WTC11 (cell line): ENCODE measurements around the gene KY. TPM values are rescaled to one million over a fixed set of nuclear protein-coding genes. Genes with fewer than 3 reads are reported as not detected.

Source experiments
- ATAC-seq: fragments of 200-7000 bp; cut with Tn5 transposase; 2 replicates; pipeline ENCODE4 v1.10.0; 2021; ENCODE audit warnings: mild to moderate bottlenecking, moderate library complexity
- CTCF ChIA-PET: fragments of 300-600 bp; sonication (Branson Sonifier 250); formaldehyde crosslinking; loops from one replicate; lab custom pipeline; 2021; ENCODE audit warnings: antibody characterized with exemption; lab: Charles Lee
- POLR2A ChIA-PET: fragments of 350-600 bp; sonication (Branson Sonifier 250); formaldehyde crosslinking; loops from one replicate; lab custom pipeline; 2021; ENCODE audit warnings: antibody characterized with exemption; lab: Charles Lee
- DNase-seq: peaks from one replicate; pipeline ENCODE4 v3.0.0; 2021; ENCODE audit warnings: low spot score
- H3K27ac Mint-ChIP-seq: 2 replicates; pipeline ENCODE4 v1.8.0; 2021; ENCODE audit warnings: mixed read lengths
- H3K27me3 Mint-ChIP-seq: 2 replicates; pipeline ENCODE4 v1.8.0; 2021; ENCODE audit warnings: low read depth, mild to moderate bottlenecking, moderate library complexity, mixed read lengths
- H3K36me3 Mint-ChIP-seq: 2 replicates; pipeline ENCODE4 v1.8.0; 2021; ENCODE audit warnings: mixed read lengths
- H3K4me1 Mint-ChIP-seq: 2 replicates; pipeline ENCODE4 v1.8.0; 2022; ENCODE audit warnings: mixed read lengths
- H3K4me3 Mint-ChIP-seq: 2 replicates; pipeline ENCODE4 v1.8.0; 2021; ENCODE audit warnings: mild to moderate bottlenecking, moderate library complexity, mixed read lengths
- H3K9me3 Mint-ChIP-seq: 2 replicates; pipeline ENCODE4 v1.8.0; 2021; ENCODE audit warnings: mixed read lengths
- ATF1 ChIP-seq: sonication (generic); formaldehyde crosslinking; IDR thresholded peaks from 2 replicates; pipeline ENCODE4 v1.8.1; 2023; ENCODE audit warnings: mild to moderate bottlenecking, moderate library complexity, missing genetic modification reagents
- CREM ChIP-seq: sonication (generic); formaldehyde crosslinking; IDR thresholded peaks from 2 replicates; pipeline ENCODE4 v1.8.1; 2022; ENCODE audit warnings: mild to moderate bottlenecking, missing genetic modification reagents, moderate library complexity
- E2F4 ChIP-seq: sonication (generic); formaldehyde crosslinking; IDR thresholded peaks from 2 replicates; pipeline ENCODE4 v1.8.1; 2022; ENCODE audit warnings: low read depth, mild to moderate bottlenecking, moderate library complexity, missing genetic modification reagents, borderline replicate concordance
- ETV6 ChIP-seq: sonication (generic); formaldehyde crosslinking; IDR thresholded peaks from 2 replicates; pipeline ENCODE4 v1.8.1; 2022; ENCODE audit warnings: mild to moderate bottlenecking, missing genetic modification reagents
- FOXK1 ChIP-seq: sonication (generic); formaldehyde crosslinking; IDR thresholded peaks from 2 replicates; pipeline ENCODE4 v1.8.0; 2022; ENCODE audit warnings: mild to moderate bottlenecking, moderate library complexity, missing genetic modification reagents
- IRF2 ChIP-seq: sonication (generic); formaldehyde crosslinking; IDR thresholded peaks from 2 replicates; pipeline ENCODE4 v1.8.0; 2022; ENCODE audit warnings: low read depth, missing genetic modification reagents, borderline replicate concordance
- MYBL2 ChIP-seq: sonication (generic); formaldehyde crosslinking; IDR thresholded peaks from 2 replicates; pipeline ENCODE4 v1.8.1; 2023; ENCODE audit warnings: mild to moderate bottlenecking, moderate library complexity, missing genetic modification reagents
- NFYB ChIP-seq: sonication (generic); formaldehyde crosslinking; conservative IDR thresholded peaks from 2 replicates; pipeline ENCODE4 v1.8.0; 2022; ENCODE audit warnings: low read depth, missing genetic modification reagents
- NR1H2 ChIP-seq: sonication (generic); formaldehyde crosslinking; IDR thresholded peaks from 2 replicates; pipeline ENCODE4 v1.9.0; 2021; ENCODE audit warnings: mild to moderate bottlenecking, moderate library complexity, missing genetic modification reagents
- NR3C1 ChIP-seq: sonication (generic); formaldehyde crosslinking; conservative IDR thresholded peaks from 2 replicates; pipeline ENCODE4 v1.8.1; 2023; ENCODE audit warnings: low read depth, mild to moderate bottlenecking, missing genetic modification reagents
- OVOL2 ChIP-seq: fragments of 250-450 bp; sonication (Bioruptor Pico); IDR thresholded peaks from 2 replicates; pipeline ENCODE4 v1.9.0; 2021; ENCODE audit warnings: mild to moderate bottlenecking, borderline replicate concordance
- RORB ChIP-seq: fragments of 250-450 bp; sonication (Bioruptor Pico); IDR thresholded peaks from 2 replicates; pipeline ENCODE4 v1.9.0; 2021; ENCODE audit warnings: mild to moderate bottlenecking
- USF2 ChIP-seq: sonication (generic); formaldehyde crosslinking; IDR thresholded peaks from 2 replicates; pipeline ENCODE4 v1.8.1; 2023; ENCODE audit warnings: mild to moderate bottlenecking, missing genetic modification reagents, moderate library complexity
- ZNF121 ChIP-seq: sonication (generic); formaldehyde crosslinking; IDR thresholded peaks from 2 replicates; pipeline ENCODE4 v1.8.0; 2023; ENCODE audit warnings: missing genetic modification reagents
- ZNF671 ChIP-seq: fragments of 250-450 bp; sonication (Bioruptor Pico); IDR thresholded peaks from 2 replicates; pipeline ENCODE4 v1.8.0; 2021; ENCODE audit warnings: mild to moderate bottlenecking
- ZSCAN18 ChIP-seq: fragments of 250-450 bp; sonication (Bioruptor Pico); IDR thresholded peaks from 2 replicates; pipeline ENCODE4 v2.1.2; 2022; ENCODE audit warnings: mild to moderate bottlenecking, moderate library complexity
- total RNA-seq: library from RNA; stranded (reverse); gene quantifications from 3 replicates; pipeline ENCODE4 v1.2.3, GENCODE V29; 2021
- TF ChIP-seq, protein P1 (sequence below): fragments of 250-450 bp; sonication (Bioruptor Pico); conservative IDR thresholded peaks from 2 replicates; pipeline ENCODE4 v1.9.0; 2021; ENCODE audit warnings: mild to moderate bottlenecking
- TF ChIP-seq, protein P2 (sequence below): fragments of 250-450 bp; sonication (Bioruptor Pico); IDR thresholded peaks from 2 replicates; pipeline ENCODE4 v1.8.0; 2021; ENCODE audit warnings: mild to moderate bottlenecking
- TF ChIP-seq, protein P3 (sequence below): sonication (generic); formaldehyde crosslinking; IDR thresholded peaks from 2 replicates; pipeline ENCODE4 v1.8.0; 2023; ENCODE audit warnings: missing genetic modification reagents, mild to moderate bottlenecking, borderline replicate concordance
- TF ChIP-seq, protein P4 (sequence below): sonication (generic); formaldehyde crosslinking; IDR thresholded peaks from 2 replicates; pipeline ENCODE4 v1.8.0; 2022; ENCODE audit warnings: mild to moderate bottlenecking, missing genetic modification reagents

Gene KY
- total RNA-seq, 1 experiment from 2014 or later = not detected

- no peak for TF ChIP-seq USF2
- no peak for TF ChIP-seq MYBL2 (CRISPR knock-in tag)
- no peak for TF ChIP-seq RORB
- TF ChIP-seq, protein P1, sequence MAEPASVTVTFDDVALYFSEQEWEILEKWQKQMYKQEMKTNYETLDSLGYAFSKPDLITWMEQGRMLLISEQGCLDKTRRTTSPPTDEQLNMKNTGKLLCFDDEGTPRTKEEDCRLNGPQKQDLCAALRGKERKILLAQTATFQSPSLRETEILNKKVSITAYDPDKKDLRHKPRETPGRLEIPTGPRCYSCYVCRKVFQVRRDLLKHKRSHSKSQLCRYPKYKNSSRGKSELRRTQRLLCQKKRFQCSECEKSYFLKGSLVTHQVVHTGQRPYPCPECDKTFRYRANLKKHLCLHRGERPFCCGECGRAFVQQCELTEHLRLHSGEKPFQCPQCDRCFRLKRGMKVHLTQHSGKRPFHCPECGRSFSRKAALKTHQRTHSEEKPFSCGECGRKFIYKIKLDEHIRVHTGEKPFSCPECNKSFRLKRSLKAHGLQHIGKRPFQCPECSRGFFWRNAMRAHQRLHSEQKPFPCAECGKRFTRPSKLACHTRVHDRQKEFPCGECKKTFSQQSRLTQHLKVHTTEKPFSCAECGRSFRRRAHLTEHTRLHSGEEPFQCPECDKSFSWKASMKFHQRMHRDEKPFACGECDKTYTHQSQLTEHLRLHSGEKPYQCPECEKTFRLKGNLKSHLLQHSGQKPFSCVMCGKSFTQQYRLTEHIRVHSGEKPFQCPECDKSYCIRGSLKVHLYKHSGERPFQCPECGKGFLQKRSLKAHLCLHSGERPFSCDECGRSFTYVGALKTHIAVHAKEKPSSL = no peak
- TF ChIP-seq FOXK1 (CRISPR knock-in tag) = no peak
These were observed 50.6 kb downstream of the KY start (continued) for GRCh38 chr3:134600206-134600605.

DNA sequence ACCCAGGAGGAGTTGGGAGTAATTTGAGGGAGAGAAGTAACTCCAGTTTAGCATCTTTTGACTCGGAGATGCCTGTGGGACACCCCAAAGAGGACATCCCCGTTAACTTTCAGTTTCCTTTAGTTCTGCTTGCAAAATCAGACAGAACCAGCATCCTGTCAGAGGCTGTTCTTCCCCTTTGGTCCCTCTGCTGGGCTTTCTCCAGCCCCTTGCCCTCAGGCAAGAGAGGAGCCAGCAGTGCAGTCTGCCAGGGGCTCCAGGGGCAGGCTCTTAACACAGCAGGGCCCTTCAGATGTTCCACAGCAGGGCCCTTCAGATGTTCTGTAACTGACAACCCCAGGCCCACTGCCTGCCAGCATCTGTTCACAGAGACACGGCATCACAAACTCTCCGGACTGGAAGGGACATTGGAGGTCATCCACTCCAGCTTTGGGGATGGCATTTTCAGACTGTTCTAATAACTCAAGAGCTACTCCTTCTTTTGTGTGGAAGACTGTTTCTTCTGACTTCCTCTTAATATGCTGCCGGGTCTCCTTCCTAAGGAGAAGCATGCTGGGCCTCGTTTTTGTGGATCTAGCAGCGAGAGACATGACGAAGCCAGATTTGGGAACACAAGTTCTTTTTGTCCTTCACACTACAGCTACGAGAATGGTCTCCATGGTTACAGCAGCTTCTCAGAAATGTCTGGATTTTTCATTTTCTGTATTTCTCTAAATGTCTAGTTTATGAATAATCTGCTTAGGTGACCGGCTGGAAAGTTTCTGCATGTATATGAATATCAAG, 51.9 kb downstream of the KY start:
- no peak for ATAC-seq
- POLR2A ChIA-PET = no interaction called here
- Mint-ChIP-seq H3K4me3 (no peak overlapping the region), H3K36me3 (no peaks in the 10 kb centered on the region), H3K27me3 (peaks cover 12% of the 10 kb centered on the region), H3K9me3 (no peaks in the 10 kb centered on the region), H3K4me1 (peaks cover 15% of the 10 kb centered on the region), H3K27ac (no peak overlapping the region)
- CTCF ChIA-PET = interaction anchor here (3.5 to 4.8 kb wide), 2 partner anchors 52 to 79 kb away, joined by 21 to 63 read pairs; partner anchors contain the start of gene KY
- no peak for DNase-seq
- TF ChIP-seq, protein P2, sequence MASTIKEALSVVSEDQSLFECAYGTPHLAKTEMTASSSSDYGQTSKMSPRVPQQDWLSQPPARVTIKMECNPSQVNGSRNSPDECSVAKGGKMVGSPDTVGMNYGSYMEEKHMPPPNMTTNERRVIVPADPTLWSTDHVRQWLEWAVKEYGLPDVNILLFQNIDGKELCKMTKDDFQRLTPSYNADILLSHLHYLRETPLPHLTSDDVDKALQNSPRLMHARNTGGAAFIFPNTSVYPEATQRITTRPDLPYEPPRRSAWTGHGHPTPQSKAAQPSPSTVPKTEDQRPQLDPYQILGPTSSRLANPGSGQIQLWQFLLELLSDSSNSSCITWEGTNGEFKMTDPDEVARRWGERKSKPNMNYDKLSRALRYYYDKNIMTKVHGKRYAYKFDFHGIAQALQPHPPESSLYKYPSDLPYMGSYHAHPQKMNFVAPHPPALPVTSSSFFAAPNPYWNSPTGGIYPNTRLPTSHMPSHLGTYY (CRISPR knock-in tag) = no peak
- TF ChIP-seq, protein P3, sequence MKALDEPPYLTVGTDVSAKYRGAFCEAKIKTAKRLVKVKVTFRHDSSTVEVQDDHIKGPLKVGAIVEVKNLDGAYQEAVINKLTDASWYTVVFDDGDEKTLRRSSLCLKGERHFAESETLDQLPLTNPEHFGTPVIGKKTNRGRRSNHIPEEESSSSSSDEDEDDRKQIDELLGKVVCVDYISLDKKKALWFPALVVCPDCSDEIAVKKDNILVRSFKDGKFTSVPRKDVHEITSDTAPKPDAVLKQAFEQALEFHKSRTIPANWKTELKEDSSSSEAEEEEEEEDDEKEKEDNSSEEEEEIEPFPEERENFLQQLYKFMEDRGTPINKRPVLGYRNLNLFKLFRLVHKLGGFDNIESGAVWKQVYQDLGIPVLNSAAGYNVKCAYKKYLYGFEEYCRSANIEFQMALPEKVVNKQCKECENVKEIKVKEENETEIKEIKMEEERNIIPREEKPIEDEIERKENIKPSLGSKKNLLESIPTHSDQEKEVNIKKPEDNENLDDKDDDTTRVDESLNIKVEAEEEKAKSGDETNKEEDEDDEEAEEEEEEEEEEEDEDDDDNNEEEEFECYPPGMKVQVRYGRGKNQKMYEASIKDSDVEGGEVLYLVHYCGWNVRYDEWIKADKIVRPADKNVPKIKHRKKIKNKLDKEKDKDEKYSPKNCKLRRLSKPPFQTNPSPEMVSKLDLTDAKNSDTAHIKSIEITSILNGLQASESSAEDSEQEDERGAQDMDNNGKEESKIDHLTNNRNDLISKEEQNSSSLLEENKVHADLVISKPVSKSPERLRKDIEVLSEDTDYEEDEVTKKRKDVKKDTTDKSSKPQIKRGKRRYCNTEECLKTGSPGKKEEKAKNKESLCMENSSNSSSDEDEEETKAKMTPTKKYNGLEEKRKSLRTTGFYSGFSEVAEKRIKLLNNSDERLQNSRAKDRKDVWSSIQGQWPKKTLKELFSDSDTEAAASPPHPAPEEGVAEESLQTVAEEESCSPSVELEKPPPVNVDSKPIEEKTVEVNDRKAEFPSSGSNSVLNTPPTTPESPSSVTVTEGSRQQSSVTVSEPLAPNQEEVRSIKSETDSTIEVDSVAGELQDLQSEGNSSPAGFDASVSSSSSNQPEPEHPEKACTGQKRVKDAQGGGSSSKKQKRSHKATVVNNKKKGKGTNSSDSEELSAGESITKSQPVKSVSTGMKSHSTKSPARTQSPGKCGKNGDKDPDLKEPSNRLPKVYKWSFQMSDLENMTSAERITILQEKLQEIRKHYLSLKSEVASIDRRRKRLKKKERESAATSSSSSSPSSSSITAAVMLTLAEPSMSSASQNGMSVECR (CRISPR knock-in tag) = no peak
- no peak for TF ChIP-seq E2F4 (CRISPR knock-in tag)
- TF ChIP-seq ZNF121 = no peak
- no peak for TF ChIP-seq NR3C1 (CRISPR knock-in tag)
- no peak for TF ChIP-seq ZNF671 (CRISPR knock-in tag)
- TF ChIP-seq, protein P4, sequence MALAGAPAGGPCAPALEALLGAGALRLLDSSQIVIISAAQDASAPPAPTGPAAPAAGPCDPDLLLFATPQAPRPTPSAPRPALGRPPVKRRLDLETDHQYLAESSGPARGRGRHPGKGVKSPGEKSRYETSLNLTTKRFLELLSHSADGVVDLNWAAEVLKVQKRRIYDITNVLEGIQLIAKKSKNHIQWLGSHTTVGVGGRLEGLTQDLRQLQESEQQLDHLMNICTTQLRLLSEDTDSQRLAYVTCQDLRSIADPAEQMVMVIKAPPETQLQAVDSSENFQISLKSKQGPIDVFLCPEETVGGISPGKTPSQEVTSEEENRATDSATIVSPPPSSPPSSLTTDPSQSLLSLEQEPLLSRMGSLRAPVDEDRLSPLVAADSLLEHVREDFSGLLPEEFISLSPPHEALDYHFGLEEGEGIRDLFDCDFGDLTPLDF (CRISPR knock-in tag) = no peak
- no peak for TF ChIP-seq CREM (CRISPR knock-in tag)
- no peak for TF ChIP-seq ZSCAN18 (CRISPR knock-in tag)
- TF ChIP-seq NFYB = no peak
- no peak for TF ChIP-seq RORB
- no peak for TF ChIP-seq IRF2
- TF ChIP-seq ETV6 = no peak
- TF ChIP-seq USF2 = no peak
- TF ChIP-seq NR1H2 = no peak
- no peak for TF ChIP-seq ATF1 (CRISPR knock-in tag)
- no peak for TF ChIP-seq OVOL2 (CRISPR knock-in tag)
